SK-N-SH treated with all-trans-retinoic acid at 6 μM for 48 hours (cell line): ENCODE measurements around the gene SPAG4.

Experiments used
- BACH2 ChIP-seq: fragments of 250-450 bp; sonication (Bioruptor Pico); IDR thresholded peaks from 2 replicates; pipeline ENCODE4 v1.9.0; 2021; ENCODE audit warnings: mild to moderate bottlenecking, borderline replicate concordance
- PPARA ChIP-seq: fragments of 250-450 bp; sonication (Bioruptor Pico); IDR thresholded peaks from 2 replicates; pipeline ENCODE4 v1.5.0; 2020; ENCODE audit warnings: mild to moderate bottlenecking, borderline replicate concordance
- TOX ChIP-seq: fragments of 250-450 bp; sonication (Bioruptor Pico); IDR thresholded peaks from 2 replicates; pipeline ENCODE4 v1.8.0; 2021; ENCODE audit warnings: mild to moderate bottlenecking, moderate library complexity, borderline replicate concordance
- ZFP30 ChIP-seq: fragments of 450-650 bp; formaldehyde crosslinking; IDR thresholded peaks from 2 replicates; pipeline ENCODE4 v1.5.0; 2022; ENCODE audit warnings: mild to moderate bottlenecking, moderate library complexity
- TF ChIP-seq, protein P1 (sequence below): fragments of 250-450 bp; sonication (Bioruptor Pico); IDR thresholded peaks from 2 replicates; pipeline ENCODE4 v1.8.0; 2021; ENCODE audit warnings: low read depth, mild to moderate bottlenecking, moderate library complexity, borderline replicate concordance
- TF ChIP-seq, protein P2 (sequence below): fragments of 250-450 bp; sonication (Bioruptor Pico); IDR thresholded peaks from 2 replicates; pipeline ENCODE4 v1.8.0; 2020; ENCODE audit warnings: mild to moderate bottlenecking, moderate library complexity, borderline replicate concordance
- TF ChIP-seq, protein P3 (sequence below): fragments of 250-450 bp; sonication (Bioruptor Pico); IDR thresholded peaks from 2 replicates; pipeline ENCODE4 v1.5.1; 2021; ENCODE audit warnings: mild to moderate bottlenecking, moderate library complexity

DNA sequence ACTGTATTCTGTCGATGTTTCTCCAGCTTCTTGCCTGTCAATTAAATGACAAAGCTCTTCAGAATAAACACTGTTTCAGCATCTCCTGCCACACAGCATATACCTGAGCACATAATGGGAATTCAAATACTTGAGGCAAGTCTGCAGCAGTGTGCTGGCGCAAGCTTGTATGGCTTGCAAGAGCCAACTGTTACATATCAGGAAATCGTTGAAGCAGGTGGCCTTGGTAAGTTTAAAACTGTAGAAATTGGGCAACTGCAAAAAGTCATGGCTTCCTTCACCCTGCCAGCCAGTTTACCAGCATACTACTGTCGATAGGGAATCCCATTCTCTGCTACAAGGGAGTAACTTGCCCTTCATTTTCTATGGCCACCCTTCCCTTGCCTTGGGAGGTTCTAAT, 26.1 kb downstream of the SPAG4 start:
- TF ChIP-seq, protein P1, sequence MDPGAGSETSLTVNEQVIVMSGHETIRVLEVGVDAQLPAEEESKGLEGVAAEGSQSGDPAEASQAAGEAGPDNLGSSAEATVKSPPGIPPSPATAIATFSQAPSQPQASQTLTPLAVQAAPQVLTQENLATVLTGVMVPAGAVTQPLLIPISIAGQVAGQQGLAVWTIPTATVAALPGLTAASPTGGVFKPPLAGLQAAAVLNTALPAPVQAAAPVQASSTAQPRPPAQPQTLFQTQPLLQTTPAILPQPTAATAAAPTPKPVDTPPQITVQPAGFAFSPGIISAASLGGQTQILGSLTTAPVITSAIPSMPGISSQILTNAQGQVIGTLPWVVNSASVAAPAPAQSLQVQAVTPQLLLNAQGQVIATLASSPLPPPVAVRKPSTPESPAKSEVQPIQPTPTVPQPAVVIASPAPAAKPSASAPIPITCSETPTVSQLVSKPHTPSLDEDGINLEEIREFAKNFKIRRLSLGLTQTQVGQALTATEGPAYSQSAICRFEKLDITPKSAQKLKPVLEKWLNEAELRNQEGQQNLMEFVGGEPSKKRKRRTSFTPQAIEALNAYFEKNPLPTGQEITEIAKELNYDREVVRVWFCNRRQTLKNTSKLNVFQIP, result no peak
- TF ChIP-seq BACH2 (CRISPR knock-in tag), result no peak
- TF ChIP-seq, protein P2, sequence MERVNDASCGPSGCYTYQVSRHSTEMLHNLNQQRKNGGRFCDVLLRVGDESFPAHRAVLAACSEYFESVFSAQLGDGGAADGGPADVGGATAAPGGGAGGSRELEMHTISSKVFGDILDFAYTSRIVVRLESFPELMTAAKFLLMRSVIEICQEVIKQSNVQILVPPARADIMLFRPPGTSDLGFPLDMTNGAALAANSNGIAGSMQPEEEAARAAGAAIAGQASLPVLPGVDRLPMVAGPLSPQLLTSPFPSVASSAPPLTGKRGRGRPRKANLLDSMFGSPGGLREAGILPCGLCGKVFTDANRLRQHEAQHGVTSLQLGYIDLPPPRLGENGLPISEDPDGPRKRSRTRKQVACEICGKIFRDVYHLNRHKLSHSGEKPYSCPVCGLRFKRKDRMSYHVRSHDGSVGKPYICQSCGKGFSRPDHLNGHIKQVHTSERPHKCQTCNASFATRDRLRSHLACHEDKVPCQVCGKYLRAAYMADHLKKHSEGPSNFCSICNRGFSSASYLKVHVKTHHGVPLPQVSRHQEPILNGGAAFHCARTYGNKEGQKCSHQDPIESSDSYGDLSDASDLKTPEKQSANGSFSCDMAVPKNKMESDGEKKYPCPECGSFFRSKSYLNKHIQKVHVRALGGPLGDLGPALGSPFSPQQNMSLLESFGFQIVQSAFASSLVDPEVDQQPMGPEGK (CRISPR knock-in tag), result no peak
- TF ChIP-seq TOX, result no peak
- no peak for TF ChIP-seq ZFP30 (CRISPR knock-in tag)
- no peak for TF ChIP-seq PPARA
- TF ChIP-seq, protein P3, sequence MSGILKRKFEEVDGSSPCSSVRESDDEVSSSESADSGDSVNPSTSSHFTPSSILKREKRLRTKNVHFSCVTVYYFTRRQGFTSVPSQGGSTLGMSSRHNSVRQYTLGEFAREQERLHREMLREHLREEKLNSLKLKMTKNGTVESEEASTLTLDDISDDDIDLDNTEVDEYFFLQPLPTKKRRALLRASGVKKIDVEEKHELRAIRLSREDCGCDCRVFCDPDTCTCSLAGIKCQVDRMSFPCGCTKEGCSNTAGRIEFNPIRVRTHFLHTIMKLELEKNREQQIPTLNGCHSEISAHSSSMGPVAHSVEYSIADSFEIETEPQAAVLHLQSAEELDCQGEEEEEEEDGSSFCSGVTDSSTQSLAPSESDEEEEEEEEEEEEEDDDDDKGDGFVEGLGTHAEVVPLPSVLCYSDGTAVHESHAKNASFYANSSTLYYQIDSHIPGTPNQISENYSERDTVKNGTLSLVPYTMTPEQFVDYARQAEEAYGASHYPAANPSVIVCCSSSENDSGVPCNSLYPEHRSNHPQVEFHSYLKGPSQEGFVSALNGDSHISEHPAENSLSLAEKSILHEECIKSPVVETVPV (CRISPR knock-in tag), result no peak
